ENCODE results near the gene BCORL1. TPM values are rescaled to one million over a fixed set of nuclear protein-coding genes. Genes with fewer than 3 reads are reported as not detected.

Gene BCORL1
- total RNA-seq, 1 donor from 2014 or later = 1.1 TPM

DNA sequence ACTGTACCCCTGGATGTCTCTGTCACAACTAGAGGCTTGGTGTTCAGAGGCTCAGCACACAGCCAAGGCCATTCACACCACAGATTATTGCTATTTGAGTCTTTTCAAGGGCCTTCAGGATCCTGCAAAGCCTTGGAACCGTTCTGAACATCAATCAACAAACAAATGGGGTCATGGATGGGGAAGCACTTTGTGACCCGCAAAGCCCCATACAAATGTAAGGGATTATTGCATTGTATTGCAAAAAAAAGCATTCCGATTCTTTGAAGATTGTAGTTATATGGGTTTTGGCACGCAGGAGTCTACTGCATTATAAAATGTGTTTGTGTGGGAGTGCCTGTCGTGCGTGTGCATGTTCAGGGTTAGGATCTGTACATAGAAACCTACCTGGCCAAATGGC lies 17.3 kb upstream of the BCORL1 start:
- no peaks in the 10 kb centered on the region for H3K27me3 ChIP-seq (ENCODE audit: control insufficient read depth, insufficient read depth, low read length)
- H3K4me3 ChIP-seq (ENCODE audit: low read depth, low read length) = no peak overlapping the region
- TF ChIP-seq, protein P1, sequence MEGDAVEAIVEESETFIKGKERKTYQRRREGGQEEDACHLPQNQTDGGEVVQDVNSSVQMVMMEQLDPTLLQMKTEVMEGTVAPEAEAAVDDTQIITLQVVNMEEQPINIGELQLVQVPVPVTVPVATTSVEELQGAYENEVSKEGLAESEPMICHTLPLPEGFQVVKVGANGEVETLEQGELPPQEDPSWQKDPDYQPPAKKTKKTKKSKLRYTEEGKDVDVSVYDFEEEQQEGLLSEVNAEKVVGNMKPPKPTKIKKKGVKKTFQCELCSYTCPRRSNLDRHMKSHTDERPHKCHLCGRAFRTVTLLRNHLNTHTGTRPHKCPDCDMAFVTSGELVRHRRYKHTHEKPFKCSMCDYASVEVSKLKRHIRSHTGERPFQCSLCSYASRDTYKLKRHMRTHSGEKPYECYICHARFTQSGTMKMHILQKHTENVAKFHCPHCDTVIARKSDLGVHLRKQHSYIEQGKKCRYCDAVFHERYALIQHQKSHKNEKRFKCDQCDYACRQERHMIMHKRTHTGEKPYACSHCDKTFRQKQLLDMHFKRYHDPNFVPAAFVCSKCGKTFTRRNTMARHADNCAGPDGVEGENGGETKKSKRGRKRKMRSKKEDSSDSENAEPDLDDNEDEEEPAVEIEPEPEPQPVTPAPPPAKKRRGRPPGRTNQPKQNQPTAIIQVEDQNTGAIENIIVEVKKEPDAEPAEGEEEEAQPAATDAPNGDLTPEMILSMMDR (IDR thresholded peaks at IDR 0.05; ENCODE audit: insufficient read depth, low read length, severe bottlenecking) = no peak
- DNase-seq (ENCODE audit: low read depth) (no peak), FAIRE-seq (no peak)
- no peaks in the 10 kb centered on the region for H3K36me3 ChIP-seq (ENCODE audit: control insufficient read depth, insufficient read depth, low read length)

DNA sequence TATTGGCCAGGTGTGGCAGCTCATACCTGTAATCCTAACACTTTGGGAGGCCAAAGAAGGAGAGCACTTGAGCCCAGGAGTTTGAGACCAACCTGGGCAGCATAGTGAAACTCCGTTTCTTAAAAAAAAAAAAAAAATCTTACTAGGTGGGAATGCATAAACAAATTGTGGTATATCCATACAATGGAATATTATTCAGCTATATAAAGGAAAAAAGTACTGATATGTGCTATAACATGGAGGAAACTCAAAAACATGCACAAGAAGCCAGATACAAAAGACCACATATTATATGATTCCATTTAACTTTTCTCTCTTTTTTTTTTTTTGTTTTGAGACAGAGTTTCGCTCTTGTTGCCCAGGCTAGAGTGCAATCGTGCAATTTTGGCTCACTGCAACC lies 13.5 kb upstream of the BCORL1 start:
- FAIRE-seq (no peak), DNase-seq (ENCODE audit: low read depth) (no peak)
- TF ChIP-seq, protein P1 (IDR thresholded peaks at IDR 0.05; ENCODE audit: insufficient read depth, low read length, severe bottlenecking) = no peak
- no peak overlapping the region for H3K4me3 ChIP-seq (ENCODE audit: low read depth, low read length)
- H3K27me3 ChIP-seq (ENCODE audit: control insufficient read depth, insufficient read depth, low read length) = no peaks in the 10 kb centered on the region
- no peaks in the 10 kb centered on the region for H3K36me3 ChIP-seq (ENCODE audit: control insufficient read depth, insufficient read depth, low read length)

DNA sequence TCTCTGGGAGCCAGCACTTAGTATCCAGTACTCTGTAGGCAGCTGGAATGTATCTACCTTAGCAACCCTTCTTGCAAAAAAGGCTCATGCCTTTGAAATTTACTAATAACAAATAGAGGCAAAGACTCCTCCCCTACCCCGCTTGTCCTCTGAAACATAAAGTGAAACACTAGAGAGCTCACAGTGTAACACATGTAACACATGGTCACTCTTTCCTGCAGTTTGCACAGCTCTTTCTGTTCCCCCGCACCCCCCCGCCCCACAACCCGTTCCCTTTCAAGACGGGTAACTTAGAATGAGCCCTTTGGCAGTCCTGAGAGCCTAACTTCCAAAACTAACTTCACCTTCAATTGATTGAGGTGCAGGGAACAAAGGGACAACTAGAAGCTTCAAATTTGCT lies 6.0 kb upstream of the BCORL1 start:
- H3K27me3 ChIP-seq (ENCODE audit: control insufficient read depth, insufficient read depth, low read length) = no peaks in the 10 kb centered on the region
- no peaks in the 10 kb centered on the region for H3K36me3 ChIP-seq (ENCODE audit: control insufficient read depth, insufficient read depth, low read length)
- no peak for DNase-seq (ENCODE audit: low read depth)
- no peak for FAIRE-seq
- no peak overlapping the region for H3K4me3 ChIP-seq (ENCODE audit: low read depth, low read length)
- TF ChIP-seq, protein P1 (IDR thresholded peaks at IDR 0.05; ENCODE audit: insufficient read depth, low read length, severe bottlenecking) = no peak

DNA sequence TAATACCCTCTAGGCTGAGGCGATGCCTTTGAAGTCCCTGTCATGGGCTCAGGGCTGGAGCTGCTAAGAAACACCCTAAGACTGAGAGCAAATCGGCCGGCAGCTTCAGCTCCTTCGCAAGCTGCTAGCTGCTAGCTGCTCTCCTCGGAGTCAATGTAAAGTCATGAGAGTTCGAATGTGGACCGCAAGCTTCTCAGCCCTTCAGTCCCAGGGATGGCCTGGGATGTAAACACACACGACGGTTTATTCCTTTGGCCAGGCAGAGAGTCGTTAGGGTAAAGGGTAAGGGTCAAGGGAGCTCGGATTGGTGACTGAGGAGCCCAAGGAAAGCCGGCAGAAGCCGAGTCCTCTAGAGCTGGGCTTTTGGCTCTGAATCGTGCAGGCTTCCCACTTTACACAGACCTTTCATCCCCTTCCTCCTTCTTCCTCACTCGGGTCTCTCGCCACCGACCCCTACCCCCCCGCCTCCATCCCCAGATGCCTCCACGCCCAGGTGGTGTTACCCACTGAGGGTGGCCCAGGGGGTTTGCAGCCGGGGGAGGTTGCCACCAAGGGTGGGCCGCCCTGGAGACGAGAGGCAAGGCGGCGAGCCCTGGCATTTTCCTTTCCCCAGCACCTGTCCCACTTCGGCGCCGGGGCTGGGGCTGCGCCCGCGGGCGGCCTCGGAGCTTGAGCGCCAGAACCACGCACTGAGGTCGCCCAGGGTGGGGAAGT lies 3.1 kb upstream of the BCORL1 start:
- Histone ChIP-seq H3K36me3 (ENCODE audit: control insufficient read depth, insufficient read depth, low read length) (no peaks in the 10 kb centered on the region), H3K27me3 (ENCODE audit: control insufficient read depth, insufficient read depth, low read length) (no peaks in the 10 kb centered on the region), H3K4me3 (ENCODE audit: low read depth, low read length) (no peak overlapping the region)
- TF ChIP-seq, protein P1 (IDR thresholded peaks at IDR 0.05; ENCODE audit: insufficient read depth, low read length, severe bottlenecking) = no peak
- DNase-seq (ENCODE audit: low read depth) (no peak), FAIRE-seq (no peak)

DNA sequence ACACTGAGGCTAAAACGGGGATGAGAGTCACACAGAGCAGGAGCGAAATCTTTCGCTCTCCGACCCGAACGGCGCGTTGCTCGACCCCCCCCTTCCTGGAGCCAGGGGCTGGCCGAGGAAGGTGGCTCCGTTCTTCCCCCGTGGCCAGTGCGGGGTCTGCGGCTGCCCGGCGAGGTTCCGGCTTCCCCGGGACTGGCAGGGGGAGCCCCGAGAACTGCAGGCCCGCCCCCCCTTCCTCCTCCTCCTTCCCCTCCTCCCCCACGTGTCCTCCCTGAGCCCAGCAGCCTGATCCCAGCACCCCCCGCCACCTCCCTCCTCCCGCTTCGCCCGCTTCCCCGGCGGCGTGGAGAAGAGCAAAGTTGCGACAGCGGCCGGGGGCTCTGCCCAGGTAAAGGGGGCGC lies 2.4 kb upstream of the BCORL1 start:
- no peaks in the 10 kb centered on the region for H3K27me3 ChIP-seq (ENCODE audit: control insufficient read depth, insufficient read depth, low read length)
- FAIRE-seq (no peak), DNase-seq (ENCODE audit: low read depth) (no peak)
- H3K36me3 ChIP-seq (ENCODE audit: control insufficient read depth, insufficient read depth, low read length) = no peaks in the 10 kb centered on the region
- TF ChIP-seq, protein P1 (IDR thresholded peaks at IDR 0.05; ENCODE audit: insufficient read depth, low read length, severe bottlenecking) = no peak
- H3K4me3 ChIP-seq (ENCODE audit: low read depth, low read length) = no peak overlapping the region

Data from bronchial epithelial cell (primary cell).